Placental epithelial cell (primary cell): ENCODE data around the gene SERPINA6. TPM values are rescaled to one million over a fixed set of nuclear protein-coding genes. Genes with fewer than 3 reads are reported as not detected.

ENCODE experiments used
- total RNA-seq: library from RNA; depleted of rRNA; stranded (reverse); fragments of >200 nt; gene quantifications from 2 replicates; pipeline ENCODE4 v1.2.3, GENCODE V29; 2012

The SERPINA6 gene, protein sequence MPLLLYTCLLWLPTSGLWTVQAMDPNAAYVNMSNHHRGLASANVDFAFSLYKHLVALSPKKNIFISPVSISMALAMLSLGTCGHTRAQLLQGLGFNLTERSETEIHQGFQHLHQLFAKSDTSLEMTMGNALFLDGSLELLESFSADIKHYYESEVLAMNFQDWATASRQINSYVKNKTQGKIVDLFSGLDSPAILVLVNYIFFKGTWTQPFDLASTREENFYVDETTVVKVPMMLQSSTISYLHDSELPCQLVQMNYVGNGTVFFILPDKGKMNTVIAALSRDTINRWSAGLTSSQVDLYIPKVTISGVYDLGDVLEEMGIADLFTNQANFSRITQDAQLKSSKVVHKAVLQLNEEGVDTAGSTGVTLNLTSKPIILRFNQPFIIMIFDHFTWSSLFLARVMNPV
- total RNA-seq, result not detected in 2 replicates

DNA sequence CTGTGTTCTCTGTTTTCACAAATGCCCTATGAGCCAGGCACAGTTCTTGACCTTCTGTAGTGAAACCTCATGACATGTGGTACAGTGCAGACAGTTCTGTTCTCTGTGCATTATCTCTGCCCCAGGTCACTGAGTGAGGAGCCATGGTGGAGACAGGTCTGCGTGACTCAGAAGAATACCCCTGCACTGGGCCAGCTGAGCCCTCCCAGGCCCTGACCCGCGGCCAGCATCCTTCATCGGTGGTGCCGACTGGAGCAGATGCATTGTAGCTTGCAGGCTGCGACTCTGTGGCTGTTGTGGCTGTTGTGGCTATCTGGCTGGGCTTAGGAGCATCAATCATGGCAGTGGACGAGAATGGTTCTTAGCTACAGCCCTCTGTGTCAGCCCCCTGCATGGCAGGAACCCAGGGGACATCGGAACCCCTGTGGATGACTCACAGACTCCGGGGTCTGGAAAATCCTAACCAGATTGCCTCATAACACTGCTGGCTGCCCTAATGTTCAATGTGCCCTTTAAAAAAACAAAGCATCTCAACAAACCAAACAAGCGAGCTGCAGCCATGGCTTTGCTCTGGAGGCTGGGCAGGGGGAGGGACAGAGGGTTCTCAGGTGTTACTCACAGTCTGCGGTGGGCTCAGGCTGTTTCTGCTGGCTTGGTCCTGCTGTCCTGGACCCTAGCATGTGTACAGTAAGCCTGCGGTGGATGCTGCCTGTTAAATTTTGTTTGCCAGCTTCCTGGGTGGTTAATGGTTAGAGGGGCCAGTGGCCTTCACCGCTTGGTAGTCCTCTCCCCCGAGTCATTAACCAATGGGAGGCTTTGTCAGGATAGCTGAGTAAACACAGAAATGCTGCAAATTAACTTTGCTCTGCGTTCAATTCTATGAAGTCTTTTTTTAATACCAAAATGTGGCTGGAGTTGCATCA is at the start of gene SERPINA6:
Gene SERPINA6, minus strand, starts transcription at position 689 of the 923 bp plus-strand sequence. CDS start 8,688 bp downstream, outside the sequence.

DNA sequence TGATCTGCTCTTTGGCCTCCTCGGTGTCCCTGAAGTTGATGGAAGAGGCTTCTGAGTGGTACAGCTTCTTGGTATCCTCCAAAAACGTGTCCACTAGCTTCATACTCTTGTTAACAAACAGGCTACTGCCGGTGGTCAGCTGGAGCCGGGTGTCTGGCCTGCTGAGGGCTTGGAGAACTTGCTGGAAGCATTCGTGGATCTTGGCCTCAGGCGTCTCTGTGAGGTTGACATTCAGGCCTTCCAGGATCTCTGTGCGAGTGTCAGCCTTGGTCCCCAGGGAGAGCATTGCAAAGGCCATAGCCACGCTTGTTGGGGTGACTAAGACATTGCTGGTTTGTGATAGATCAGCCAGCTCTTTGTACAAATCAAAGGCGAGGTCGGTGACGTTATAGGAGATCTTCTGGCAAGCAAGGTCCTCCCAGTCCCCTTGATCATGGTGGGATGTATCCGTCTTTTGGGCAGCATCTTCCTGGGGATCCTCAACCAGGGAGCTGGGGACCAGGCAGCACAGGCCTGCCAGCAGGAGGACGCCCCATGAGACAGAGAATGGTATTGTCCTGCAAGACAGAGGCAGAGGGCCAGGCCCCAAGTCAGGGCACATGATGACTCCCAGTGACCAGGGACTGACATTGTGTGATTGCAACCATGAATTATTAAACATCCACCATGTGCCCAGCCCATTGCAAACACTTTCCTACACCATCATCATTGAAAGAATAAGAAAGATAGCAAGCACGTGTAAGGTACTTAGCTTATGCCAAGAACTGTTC is 43.2 kb upstream of the SERPINA6 start, which contains the start of gene SERPINA2:
Gene SERPINA2, minus strand, starts transcription at position 553 of the 770 bp plus-strand sequence.

DNA sequence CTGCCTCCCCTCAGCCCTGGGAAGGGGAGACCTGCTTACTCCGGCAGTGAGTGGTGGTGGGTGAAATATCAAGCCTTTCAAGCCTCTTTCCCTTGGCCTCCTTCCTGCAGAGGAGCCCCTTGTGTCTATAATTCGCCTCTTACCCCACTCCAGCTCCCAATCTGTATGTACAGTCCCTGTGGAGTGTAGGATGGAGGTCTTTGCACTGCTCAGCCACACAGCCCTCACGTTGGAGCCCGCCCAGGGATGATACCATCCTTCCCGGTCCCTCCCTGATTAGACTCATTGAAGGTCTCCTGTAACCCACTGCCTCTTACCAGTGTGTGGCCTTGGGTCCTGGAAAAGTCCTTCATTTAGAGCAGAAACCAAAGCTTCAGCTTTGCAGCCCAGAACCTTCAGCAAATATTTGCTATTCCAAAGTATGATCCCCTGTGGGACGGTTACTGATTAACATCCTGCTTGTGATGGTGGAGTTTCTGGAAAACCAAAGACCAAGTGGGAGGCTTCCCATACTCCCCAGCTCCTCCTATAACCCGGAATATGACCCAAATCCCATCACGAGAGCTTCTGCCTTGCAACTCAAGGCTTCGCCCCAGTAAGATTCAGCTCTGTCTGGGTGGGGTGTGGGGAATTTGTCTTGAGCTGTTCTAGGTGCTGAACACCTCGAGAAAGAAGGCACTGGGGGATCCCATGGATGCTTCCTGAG is 30.1 kb downstream of the SERPINA6 start, which contains the start of gene SERPINA10:
Gene SERPINA10, minus strand, starts transcription at position 397 of the 706 bp plus-strand sequence. CDS start 2,675 bp downstream, outside the sequence.

Other genes starting within 250 kb of the SERPINA6 start
- gene DDX24, start 242.1 kb downstream of the SERPINA6 start, total RNA-seq, result 69.2 and 69.5 TPM in 2 replicates
- 8.6 and 13.0 TPM in 2 replicates for gene IFI27L1, start 242.0 kb downstream of the SERPINA6 start, total RNA-seq
- 0.39 and 0.76 TPM in 2 replicates for gene IFI27, start 212.6 kb downstream of the SERPINA6 start, total RNA-seq
- 47.2 and 53.8 TPM in 2 replicates for gene IFI27L2, start 193.7 kb downstream of the SERPINA6 start, total RNA-seq
- under 0.01 and 0.54 TPM in 2 replicates for gene PPP4R4, start 149.0 kb downstream of the SERPINA6 start, total RNA-seq
- gene SERPINA10, start 30.1 kb downstream of the SERPINA6 start, total RNA-seq, result not detected in 2 replicates
- gene SERPINA2, start 43.4 kb upstream of the SERPINA6 start, total RNA-seq, result not detected in 2 replicates
- under 0.01 and 0.22 TPM in 2 replicates for gene SERPINA1, start 65.3 kb upstream of the SERPINA6 start, total RNA-seq
- not detected in 2 replicates for gene SERPINA11, start 129.5 kb upstream of the SERPINA6 start, total RNA-seq
- gene SERPINA9, start 152.9 kb upstream of the SERPINA6 start, total RNA-seq, result not detected in 2 replicates
- not detected in 2 replicates for gene SERPINA12, start 186.1 kb upstream of the SERPINA6 start, total RNA-seq
- gene SERPINA4, start 238.1 kb upstream of the SERPINA6 start, total RNA-seq, result not detected in 2 replicates